Neuronal stem cell (in vitro differentiated cells): Measurements from ENCODE around the gene ANKRD49.

Experiments used
- DNase-seq: peaks from one replicate; pipeline ENCODE4 v3.0.0-alpha.2; 2013; ENCODE audit warnings: low spot score
- H2AFZ ChIP-seq: one replicate; pipeline ENCODE4 v1.6.1; 2013; ENCODE audit warnings: mild to moderate bottlenecking, low read length, inconsistent platforms
- H2AK5ac ChIP-seq: 2 replicates; pipeline ENCODE4 v1.6.1; 2013; ENCODE audit warnings: low read depth, mild to moderate bottlenecking, inconsistent platforms, low read length, moderate library complexity, mixed read lengths
- H2BK120ac ChIP-seq: 2 replicates; pipeline ENCODE4 v1.6.1; 2013; ENCODE audit warnings: low read depth, mild to moderate bottlenecking, inconsistent platforms, low read length, moderate library complexity, mixed read lengths
- H2BK12ac ChIP-seq: one replicate; pipeline ENCODE4 v1.6.1; 2013; ENCODE audit warnings: low read length, inconsistent platforms
- H2BK15ac ChIP-seq: 2 replicates; pipeline ENCODE4 v1.6.1; 2013; ENCODE audit warnings: mild to moderate bottlenecking, low read length, inconsistent platforms, mixed read lengths
- H2BK5ac ChIP-seq: one replicate; pipeline ENCODE4 v1.6.1; 2013; ENCODE audit warnings: inconsistent platforms, mild to moderate bottlenecking, low read length, moderate library complexity
- H3K14ac ChIP-seq: one replicate; pipeline ENCODE4 v1.6.1; 2013; ENCODE audit warnings: low read length, inconsistent platforms
- H3K18ac ChIP-seq: 2 replicates; pipeline ENCODE4 v1.6.1; 2013; ENCODE audit warnings: low read length, inconsistent platforms
- H3K23ac ChIP-seq: 2 replicates; pipeline ENCODE4 v1.6.1; 2013; ENCODE audit warnings: low read depth, mild to moderate bottlenecking, mixed read lengths, low read length, inconsistent platforms; ENCODE audit not compliant: poor library complexity
- H3K27ac ChIP-seq: replicated peaks from 3 replicates; pipeline ENCODE4 v1.5.1; 2013; ENCODE audit warnings: low read length, inconsistent platforms
- H3K27me3 ChIP-seq, 3 experiments: 2 replicates each; pipeline ENCODE4 v1.6.1; 2013; ENCODE audit warnings: low read length in 3 of 3, mild to moderate bottlenecking in 2 of 3, inconsistent platforms in 1 of 3, low read depth in 1 of 3, mixed read lengths in 1 of 3, moderate library complexity in 1 of 3; ENCODE audit not compliant: control insufficient read depth in 3 of 3, insufficient read depth in 3 of 3
- H3K36me3 ChIP-seq, 2 donors: replicated peaks in 1 of 2; 2 replicates each; pipeline ENCODE4 v1.6.1; 2013; ENCODE audit warnings: low read length in 2 of 2; ENCODE audit not compliant: control insufficient read depth in 2 of 2, insufficient read depth in 2 of 2
- H3K4ac ChIP-seq: 2 replicates; pipeline ENCODE4 v1.6.1; 2013; ENCODE audit warnings: inconsistent platforms, mild to moderate bottlenecking, low read length, moderate library complexity
- H3K4me1 ChIP-seq, 2 donors: 1 replicate in 1 of 2; 2 replicates in 1 of 2; pipeline ENCODE4 v1.6.1; 2013; ENCODE audit warnings: low read length in 2 of 2, low read depth in 1 of 2; ENCODE audit not compliant: control insufficient read depth in 2 of 2, insufficient read depth in 1 of 2
- H3K4me2 ChIP-seq: one replicate; pipeline ENCODE4 v1.6.1; 2013; ENCODE audit warnings: mild to moderate bottlenecking, low read length, inconsistent platforms; ENCODE audit not compliant: insufficient read depth, poor library complexity, severe bottlenecking
- H3K4me3 ChIP-seq, 2 donors: 2 replicates each; pipeline ENCODE4 v1.5.1; 2013; ENCODE audit warnings: low read length in 2 of 2, mild to moderate bottlenecking in 2 of 2, inconsistent platforms in 1 of 2, moderate library complexity in 1 of 2
- H3K79me1 ChIP-seq: one replicate; pipeline ENCODE4 v1.6.1; 2013; ENCODE audit warnings: low read depth, mild to moderate bottlenecking, inconsistent platforms, low read length, moderate library complexity
- H3K9ac ChIP-seq: one replicate; pipeline ENCODE4 v1.6.1; 2013; ENCODE audit warnings: mild to moderate bottlenecking, low read depth, low read length, inconsistent platforms; ENCODE audit not compliant: poor library complexity
- H3K9me3 ChIP-seq, 2 donors: replicated peaks in 1 of 2; 2 replicates each; pipeline versions ENCODE3 to v1.6.1; 2013; ENCODE audit warnings: low read length in 2 of 2, mild to moderate bottlenecking in 2 of 2, inconsistent platforms in 1 of 2, low read depth in 1 of 2, mixed read lengths in 1 of 2, moderate library complexity in 1 of 2; ENCODE audit not compliant: control insufficient read depth in 2 of 2, insufficient read depth in 1 of 2
- H4K8ac ChIP-seq: one replicate; pipeline ENCODE4 v1.6.1; 2013; ENCODE audit warnings: low read depth, mild to moderate bottlenecking, inconsistent platforms, low read length, moderate library complexity
- H4K91ac ChIP-seq: one replicate; pipeline ENCODE4 v1.6.1; 2013; ENCODE audit warnings: low read length, low read depth, mild to moderate bottlenecking, inconsistent platforms; ENCODE audit not compliant: poor library complexity
- WGBS, 2 donors: extraction: QIAGEN DNeasy Blood & Tissue Kit; methylation state at CpG; one replicate each; pipeline ENCODE4 v1.1.7; 2013; ENCODE audit warnings: missing lambda C conversion rate in 2 of 2, mixed read lengths in 1 of 2; ENCODE audit not compliant: insufficient read length in 2 of 2, insufficient replicate concordance in 1 of 2; ENCODE audit errors: extremely low coverage in 2 of 2; 5-methylcytosine and 5-hydroxymethylcytosine counted together

ANKRD49 gene

DNA sequence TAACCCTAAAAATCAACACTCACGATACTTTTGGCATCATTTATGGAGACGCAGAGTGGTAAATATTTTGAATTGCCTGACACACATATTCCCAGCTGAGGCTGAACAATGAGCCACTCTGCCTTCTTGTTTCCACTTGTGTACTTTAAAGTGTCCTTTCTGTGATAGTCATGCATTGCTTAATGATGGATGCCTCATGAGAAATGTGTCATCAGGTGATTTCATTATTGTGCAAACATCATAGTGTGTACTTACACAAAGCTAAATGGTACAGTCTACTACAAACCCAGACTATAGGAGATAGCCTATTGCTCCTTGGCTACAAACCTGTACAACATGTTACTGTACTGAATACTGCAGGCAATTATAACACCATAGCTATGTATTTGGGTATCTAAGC lies 44.3 kb upstream of the ANKRD49 start:
- no peak overlapping the region for H2BK12ac ChIP-seq
- no peak overlapping the region for H3K9ac ChIP-seq
- no peak overlapping the region for H3K27ac ChIP-seq
- no peaks in the 10 kb centered on the region for H3K4me1 ChIP-seq
- WGBS, 2 donors: no CpG with 5 or more reads among the region's 2 CpGs
- no peak for DNase-seq
- no peak overlapping the region for H3K23ac ChIP-seq
- no peak overlapping the region for H3K18ac ChIP-seq
- no peak overlapping the region for H3K4ac ChIP-seq
- no peak overlapping the region for H2BK15ac ChIP-seq
- H2AK5ac ChIP-seq: no peak overlapping the region
- H3K4me2 ChIP-seq: no peak overlapping the region
- H3K36me3 ChIP-seq: peaks cover 5 to 56% of the 10 kb centered on the region in 2 donors
- H2AFZ ChIP-seq: no peak overlapping the region
- no peaks in the 10 kb centered on the region for H3K27me3 ChIP-seq
- H4K8ac ChIP-seq: no peak overlapping the region
- H4K91ac ChIP-seq: no peak overlapping the region
- H2BK120ac ChIP-seq: no peak overlapping the region
- no peaks in the 10 kb centered on the region for H3K9me3 ChIP-seq
- H3K14ac ChIP-seq: no peak overlapping the region
- H3K79me1 ChIP-seq: peaks cover 2% of the 10 kb centered on the region
- no peak overlapping the region for H3K4me3 ChIP-seq
- H2BK5ac ChIP-seq: no peak overlapping the region

DNA sequence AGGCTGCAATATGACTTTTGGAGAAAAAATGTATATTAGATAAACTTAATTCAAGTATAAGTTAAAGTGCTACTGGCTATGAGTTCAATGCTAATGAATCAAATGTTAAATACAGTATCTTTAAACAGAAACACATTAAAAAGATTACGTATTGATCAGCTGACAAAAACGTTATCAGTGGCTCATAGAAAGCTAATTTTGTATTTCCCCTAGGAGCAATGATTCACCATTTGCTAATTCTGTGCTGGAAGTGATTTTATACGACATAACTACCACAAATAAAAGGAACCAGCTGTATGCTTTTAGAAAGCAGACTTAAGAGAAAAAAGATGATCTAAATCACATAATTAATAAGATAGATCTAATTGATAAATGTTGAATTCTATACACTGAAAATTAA lies 43.7 kb upstream of the ANKRD49 start:
- Histone ChIP-seq H2BK15ac (no peak overlapping the region), H4K8ac (no peak overlapping the region), H3K23ac (no peak overlapping the region), H2BK5ac (no peak overlapping the region), H4K91ac (no peak overlapping the region), H2AFZ (no peak overlapping the region), H3K27me3 (no peaks in the 10 kb centered on the region), H2BK12ac (no peak overlapping the region), H3K9me3 (no peaks in the 10 kb centered on the region), H3K79me1 (peaks cover 2% of the 10 kb centered on the region), H3K9ac (no peak overlapping the region), H3K36me3 (peaks cover 4 to 56% of the 10 kb centered on the region in 2 donors), H3K14ac (no peak overlapping the region), H3K27ac (no peak overlapping the region), H3K4ac (no peak overlapping the region), H3K4me1 (no peaks in the 10 kb centered on the region), H3K4me2 (no peak overlapping the region), H2AK5ac (no peak overlapping the region), H3K4me3 (no peak overlapping the region), H2BK120ac (no peak overlapping the region), H3K18ac (no peak overlapping the region)
- WGBS, 2 donors: no CpG with 5 or more reads among the region's 3 CpGs
- DNase-seq: no peak

- no peak overlapping the region for H3K23ac ChIP-seq
- no peak overlapping the region for H3K4me2 ChIP-seq
- no peaks in the 10 kb centered on the region for H3K27me3 ChIP-seq
- no peak overlapping the region for H2BK15ac ChIP-seq
- no peak overlapping the region for H2AFZ ChIP-seq
- no peaks in the 10 kb centered on the region for H3K9me3 ChIP-seq
- no peak overlapping the region for H3K14ac ChIP-seq
- H3K18ac ChIP-seq: no peak overlapping the region
- peaks cover 2% of the 10 kb centered on the region for H3K79me1 ChIP-seq
- no peak overlapping the region for H4K91ac ChIP-seq
- no peak overlapping the region for H2BK12ac ChIP-seq
- no peak overlapping the region for H2BK5ac ChIP-seq
- H2AK5ac ChIP-seq: no peak overlapping the region
- no peak overlapping the region for H3K27ac ChIP-seq
- no peak overlapping the region for H3K4ac ChIP-seq
- no peaks in the 10 kb centered on the region for H3K4me1 ChIP-seq
- H2BK120ac ChIP-seq: no peak overlapping the region
- no peak for DNase-seq
- no CpG with 5 or more reads among the region's 2 CpGs for WGBS, 2 donors
- no peak overlapping the region for H4K8ac ChIP-seq
- no peak overlapping the region for H3K9ac ChIP-seq
- H3K36me3 ChIP-seq: peaks cover 0 to 62% of the 10 kb centered on the region in 2 donors
- no peak overlapping the region for H3K4me3 ChIP-seq
Measured at GRCh38 chr11:94452988-94453387, 40.8 kb upstream of the ANKRD49 start.

- no peak overlapping the region for H3K23ac ChIP-seq
- no peak overlapping the region for H3K9ac ChIP-seq
- H3K4ac ChIP-seq: no peak overlapping the region
- H3K18ac ChIP-seq: no peak overlapping the region
- H3K4me2 ChIP-seq: no peak overlapping the region
- H3K27me3 ChIP-seq: no peaks in the 10 kb centered on the region
- no peak overlapping the region for H2BK15ac ChIP-seq
- no peak overlapping the region for H2AFZ ChIP-seq
- no peak overlapping the region for H2BK120ac ChIP-seq
- no peak overlapping the region for H4K8ac ChIP-seq
- no CpG with 5 or more reads among the region's 2 CpGs for WGBS, 2 donors
- H3K79me1 ChIP-seq: no peaks in the 10 kb centered on the region
- no peak overlapping the region for H3K27ac ChIP-seq
- no peaks in the 10 kb centered on the region for H3K4me1 ChIP-seq
- H3K4me3 ChIP-seq: no peak overlapping the region
- H2BK5ac ChIP-seq: no peak overlapping the region
- peaks cover 0 to 64% of the 10 kb centered on the region in 2 donors for H3K36me3 ChIP-seq
- no peak for DNase-seq
- no peak overlapping the region for H4K91ac ChIP-seq
- H3K9me3 ChIP-seq: no peaks in the 10 kb centered on the region
- no peak overlapping the region for H3K14ac ChIP-seq
- no peak overlapping the region for H2AK5ac ChIP-seq
- no peak overlapping the region for H2BK12ac ChIP-seq
Measured at GRCh38 chr11:94454301-94454700, 39.5 kb upstream of the ANKRD49 start.
